HepG2 (cell line): ENCODE measurements around the gene CD207. TPM values are rescaled to one million over a fixed set of nuclear protein-coding genes. Genes with fewer than 3 reads are reported as not detected.

Experiments
- DNMT1 ChIP-seq: sonication (generic); formaldehyde crosslinking; IDR thresholded peaks from 2 replicates; pipeline ENCODE4 v1.5.1; 2020; ENCODE audit warnings: mild to moderate bottlenecking, missing genetic modification reagents
- ETV5 ChIP-seq: IDR thresholded peaks from 2 replicates; pipeline ENCODE4 v1.6.1; 2018; ENCODE audit warnings: missing biosample characterization, missing genetic modification reagents, inconsistent platforms, borderline replicate concordance
- GFI1 ChIP-seq: sonication (generic); formaldehyde crosslinking; IDR thresholded peaks from 2 replicates; pipeline ENCODE4 v1.5.0; 2020; ENCODE audit warnings: missing genetic modification reagents, mild to moderate bottlenecking, borderline replicate concordance
- KLF11 ChIP-seq: IDR thresholded peaks from 2 replicates; pipeline ENCODE4 v1.6.1; 2016; ENCODE audit warnings: missing compliant biosample characterization
- NFKB2 ChIP-seq: sonication (generic); formaldehyde crosslinking; IDR thresholded peaks from 2 replicates; pipeline ENCODE4 v1.4.0; 2020; ENCODE audit warnings: missing genetic modification reagents, borderline replicate concordance
- NFKBIZ ChIP-seq: IDR thresholded peaks from 2 replicates; pipeline ENCODE4 v1.6.1; 2018; ENCODE audit warnings: missing genetic modification reagents, missing compliant biosample characterization
- NONO ChIP-seq, 2 experiments: fragments of 450-650 bp in 1 of 2; sonication (generic) in 1 of 2; formaldehyde crosslinking in 1 of 2; IDR thresholded peaks in 1 of 2; conservative IDR thresholded peaks in 1 of 2; 2 replicates each; pipeline versions ENCODE4 v1.6.1 to v1.8.0; 2017 to 2022; ENCODE audit warnings: mild to moderate bottlenecking in 1 of 2, missing genetic modification reagents in 1 of 2, moderate library complexity in 1 of 2
- SKI ChIP-seq: fragments of 450-650 bp; IDR thresholded peaks from one replicate; pipeline ENCODE4 v1.6.1; 2018; ENCODE audit warnings: mild to moderate bottlenecking; ENCODE audit not compliant: partially characterized antibody
- ZNF777 ChIP-seq: sonication (generic); formaldehyde crosslinking; IDR thresholded peaks from 2 replicates; pipeline ENCODE4 v1.4.0; 2020; ENCODE audit warnings: missing genetic modification reagents
- ZNF878 ChIP-seq: sonication (generic); formaldehyde crosslinking; IDR thresholded peaks from 2 replicates; pipeline ENCODE4 v1.8.1; 2023; ENCODE audit warnings: mild to moderate bottlenecking, missing genetic modification reagents, moderate library complexity
- polyA plus RNA-seq, 8 experiments: library from polyadenylated mRNA; depleted of rRNA in 3 of 8; stranded (reverse) in 7 of 8; unstranded in 1 of 8; fragments of >200 nt; fragmentation: Illumina TruSeq in 4 of 8; extraction: Trizol in 4 of 8; gene quantifications; 2 replicates each; pipeline versions ENCODE4 v1.2.1 to v1.2.3, GENCODE V29; 2011 to 2016; ENCODE audit warnings: low read depth in 4 of 8, missing spikeins in 1 of 8, mixed read lengths in 1 of 8; ENCODE audit not compliant: insufficient read depth in 1 of 8
- total RNA-seq, 5 experiments: library from RNA; depleted of rRNA; stranded (reverse); fragments of >200 nt; fragmentation: Illumina TruSeq; extraction: Trizol; gene quantifications; 2 replicates each; pipeline ENCODE4 v1.2.3, GENCODE V29; 2016; ENCODE audit warnings: low read depth in 1 of 5
- TF ChIP-seq, protein P1 (sequence below), 2 experiments: sonication (generic) in 1 of 2; formaldehyde crosslinking in 1 of 2; IDR thresholded peaks; 2 replicates each; pipeline versions ENCODE4 v1.4.0 to v1.6.1; 2018 to 2020; ENCODE audit warnings: missing genetic modification reagents in 2 of 2, borderline replicate concordance in 1 of 2, low read depth in 1 of 2, mild to moderate bottlenecking in 1 of 2, missing biosample characterization in 1 of 2
- TF ChIP-seq, protein P2 (sequence below): sonication (generic); formaldehyde crosslinking; IDR thresholded peaks from 2 replicates; pipeline ENCODE4 v1.4.0; 2020; ENCODE audit warnings: mild to moderate bottlenecking, missing genetic modification reagents
- TF ChIP-seq, protein P3 (sequence below): sonication (generic); formaldehyde crosslinking; IDR thresholded peaks from 2 replicates; pipeline ENCODE4 v1.4.0; 2020; ENCODE audit warnings: missing genetic modification reagents
- TF ChIP-seq, protein P4 (sequence below): sonication (generic); formaldehyde crosslinking; IDR thresholded peaks from 2 replicates; pipeline ENCODE4 v1.5.0; 2020; ENCODE audit warnings: missing genetic modification reagents

The CD207 gene
- total and polyA plus RNA-seq, 2 of the 13 experiments (the other 11 are each of a cell fraction or from before 2014, with no cell fraction given), result 0.09 to 0.15 TPM

DNA sequence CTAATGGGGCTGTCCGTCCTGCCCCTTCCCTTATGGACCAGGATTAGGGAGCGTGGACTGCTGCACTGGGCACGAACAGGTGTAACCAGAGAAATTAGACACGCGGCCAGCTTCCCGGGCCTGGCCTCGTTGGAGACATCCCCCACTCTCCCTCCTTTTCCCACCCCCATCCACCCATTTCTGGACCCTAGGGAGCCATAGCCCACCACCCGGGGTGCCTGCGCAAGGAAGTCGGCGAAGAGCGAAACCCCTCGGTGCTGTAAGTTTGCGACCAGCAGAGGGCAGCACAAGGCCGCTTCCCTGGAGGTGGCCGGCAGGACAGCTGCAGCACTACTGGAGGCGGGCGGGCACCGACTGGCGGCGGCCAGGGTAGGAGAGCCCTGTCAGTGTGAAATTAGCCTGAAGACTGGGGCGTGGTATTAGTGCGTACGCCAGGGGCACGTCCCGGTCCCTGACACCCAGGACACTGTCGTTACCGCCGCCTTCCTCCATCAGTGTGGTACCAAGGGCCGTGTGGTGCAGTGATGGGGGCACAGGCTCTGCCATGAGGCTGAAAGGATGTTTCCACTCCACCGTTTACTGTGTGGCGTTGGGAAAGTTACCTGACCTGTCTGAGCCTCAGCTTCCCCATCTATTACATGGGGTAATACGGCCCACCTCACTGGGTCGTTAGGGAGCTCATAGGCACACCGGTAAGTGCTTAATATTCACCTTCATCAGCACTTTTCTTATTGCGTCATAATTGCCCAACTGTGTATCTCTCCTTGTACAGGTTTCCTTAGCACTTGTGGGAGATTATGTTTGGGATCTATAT lies 36.0 kb upstream of the CD207 start (continued):
- TF ChIP-seq, protein P1, sequence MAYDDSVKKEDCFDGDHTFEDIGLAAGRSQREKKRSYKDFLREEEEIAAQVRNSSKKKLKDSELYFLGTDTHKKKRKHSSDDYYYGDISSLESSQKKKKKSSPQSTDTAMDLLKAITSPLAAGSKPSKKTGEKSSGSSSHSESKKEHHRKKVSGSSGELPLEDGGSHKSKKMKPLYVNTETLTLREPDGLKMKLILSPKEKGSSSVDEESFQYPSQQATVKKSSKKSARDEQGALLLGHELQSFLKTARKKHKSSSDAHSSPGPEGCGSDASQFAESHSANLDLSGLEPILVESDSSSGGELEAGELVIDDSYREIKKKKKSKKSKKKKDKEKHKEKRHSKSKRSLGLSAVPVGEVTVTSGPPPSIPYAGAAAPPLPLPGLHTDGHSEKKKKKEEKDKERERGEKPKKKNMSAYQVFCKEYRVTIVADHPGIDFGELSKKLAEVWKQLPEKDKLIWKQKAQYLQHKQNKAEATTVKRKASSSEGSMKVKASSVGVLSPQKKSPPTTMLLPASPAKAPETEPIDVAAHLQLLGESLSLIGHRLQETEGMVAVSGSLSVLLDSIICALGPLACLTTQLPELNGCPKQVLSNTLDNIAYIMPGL (CRISPR knock-in tag; IDR thresholded peaks at IDR 0.05; ENCODE audit: borderline replicate concordance in 1 of 2, low read depth in 1 of 2), result peak; percentile 81 to 92
- TF ChIP-seq GFI1 (CRISPR knock-in tag) (no peak), SKI (peak; percentile 39), NFKB2 (CRISPR knock-in tag) (peak; percentile 83; the same call in 1 of the 2 replicates), NONO (IDR thresholded peaks at IDR 0.05) (no peak), NONO (CRISPR knock-in tag; conservative IDR thresholded peaks at IDR 0.05) (peak; percentile 85), ZNF777 (CRISPR knock-in tag) (no peak), KLF11 (CRISPR knock-in tag) (no peak), NFKBIZ (CRISPR knock-in tag) (no peak), ETV5 (CRISPR knock-in tag) (no peak), ZNF878 (CRISPR knock-in tag) (no peak), DNMT1 (no peak)
- TF ChIP-seq, protein P2, sequence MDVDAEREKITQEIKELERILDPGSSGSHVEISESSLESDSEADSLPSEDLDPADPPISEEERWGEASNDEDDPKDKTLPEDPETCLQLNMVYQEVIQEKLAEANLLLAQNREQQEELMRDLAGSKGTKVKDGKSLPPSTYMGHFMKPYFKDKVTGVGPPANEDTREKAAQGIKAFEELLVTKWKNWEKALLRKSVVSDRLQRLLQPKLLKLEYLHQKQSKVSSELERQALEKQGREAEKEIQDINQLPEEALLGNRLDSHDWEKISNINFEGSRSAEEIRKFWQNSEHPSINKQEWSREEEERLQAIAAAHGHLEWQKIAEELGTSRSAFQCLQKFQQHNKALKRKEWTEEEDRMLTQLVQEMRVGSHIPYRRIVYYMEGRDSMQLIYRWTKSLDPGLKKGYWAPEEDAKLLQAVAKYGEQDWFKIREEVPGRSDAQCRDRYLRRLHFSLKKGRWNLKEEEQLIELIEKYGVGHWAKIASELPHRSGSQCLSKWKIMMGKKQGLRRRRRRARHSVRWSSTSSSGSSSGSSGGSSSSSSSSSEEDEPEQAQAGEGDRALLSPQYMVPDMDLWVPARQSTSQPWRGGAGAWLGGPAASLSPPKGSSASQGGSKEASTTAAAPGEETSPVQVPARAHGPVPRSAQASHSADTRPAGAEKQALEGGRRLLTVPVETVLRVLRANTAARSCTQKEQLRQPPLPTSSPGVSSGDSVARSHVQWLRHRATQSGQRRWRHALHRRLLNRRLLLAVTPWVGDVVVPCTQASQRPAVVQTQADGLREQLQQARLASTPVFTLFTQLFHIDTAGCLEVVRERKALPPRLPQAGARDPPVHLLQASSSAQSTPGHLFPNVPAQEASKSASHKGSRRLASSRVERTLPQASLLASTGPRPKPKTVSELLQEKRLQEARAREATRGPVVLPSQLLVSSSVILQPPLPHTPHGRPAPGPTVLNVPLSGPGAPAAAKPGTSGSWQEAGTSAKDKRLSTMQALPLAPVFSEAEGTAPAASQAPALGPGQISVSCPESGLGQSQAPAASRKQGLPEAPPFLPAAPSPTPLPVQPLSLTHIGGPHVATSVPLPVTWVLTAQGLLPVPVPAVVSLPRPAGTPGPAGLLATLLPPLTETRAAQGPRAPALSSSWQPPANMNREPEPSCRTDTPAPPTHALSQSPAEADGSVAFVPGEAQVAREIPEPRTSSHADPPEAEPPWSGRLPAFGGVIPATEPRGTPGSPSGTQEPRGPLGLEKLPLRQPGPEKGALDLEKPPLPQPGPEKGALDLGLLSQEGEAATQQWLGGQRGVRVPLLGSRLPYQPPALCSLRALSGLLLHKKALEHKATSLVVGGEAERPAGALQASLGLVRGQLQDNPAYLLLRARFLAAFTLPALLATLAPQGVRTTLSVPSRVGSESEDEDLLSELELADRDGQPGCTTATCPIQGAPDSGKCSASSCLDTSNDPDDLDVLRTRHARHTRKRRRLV, result no peak
- TF ChIP-seq, protein P3, sequence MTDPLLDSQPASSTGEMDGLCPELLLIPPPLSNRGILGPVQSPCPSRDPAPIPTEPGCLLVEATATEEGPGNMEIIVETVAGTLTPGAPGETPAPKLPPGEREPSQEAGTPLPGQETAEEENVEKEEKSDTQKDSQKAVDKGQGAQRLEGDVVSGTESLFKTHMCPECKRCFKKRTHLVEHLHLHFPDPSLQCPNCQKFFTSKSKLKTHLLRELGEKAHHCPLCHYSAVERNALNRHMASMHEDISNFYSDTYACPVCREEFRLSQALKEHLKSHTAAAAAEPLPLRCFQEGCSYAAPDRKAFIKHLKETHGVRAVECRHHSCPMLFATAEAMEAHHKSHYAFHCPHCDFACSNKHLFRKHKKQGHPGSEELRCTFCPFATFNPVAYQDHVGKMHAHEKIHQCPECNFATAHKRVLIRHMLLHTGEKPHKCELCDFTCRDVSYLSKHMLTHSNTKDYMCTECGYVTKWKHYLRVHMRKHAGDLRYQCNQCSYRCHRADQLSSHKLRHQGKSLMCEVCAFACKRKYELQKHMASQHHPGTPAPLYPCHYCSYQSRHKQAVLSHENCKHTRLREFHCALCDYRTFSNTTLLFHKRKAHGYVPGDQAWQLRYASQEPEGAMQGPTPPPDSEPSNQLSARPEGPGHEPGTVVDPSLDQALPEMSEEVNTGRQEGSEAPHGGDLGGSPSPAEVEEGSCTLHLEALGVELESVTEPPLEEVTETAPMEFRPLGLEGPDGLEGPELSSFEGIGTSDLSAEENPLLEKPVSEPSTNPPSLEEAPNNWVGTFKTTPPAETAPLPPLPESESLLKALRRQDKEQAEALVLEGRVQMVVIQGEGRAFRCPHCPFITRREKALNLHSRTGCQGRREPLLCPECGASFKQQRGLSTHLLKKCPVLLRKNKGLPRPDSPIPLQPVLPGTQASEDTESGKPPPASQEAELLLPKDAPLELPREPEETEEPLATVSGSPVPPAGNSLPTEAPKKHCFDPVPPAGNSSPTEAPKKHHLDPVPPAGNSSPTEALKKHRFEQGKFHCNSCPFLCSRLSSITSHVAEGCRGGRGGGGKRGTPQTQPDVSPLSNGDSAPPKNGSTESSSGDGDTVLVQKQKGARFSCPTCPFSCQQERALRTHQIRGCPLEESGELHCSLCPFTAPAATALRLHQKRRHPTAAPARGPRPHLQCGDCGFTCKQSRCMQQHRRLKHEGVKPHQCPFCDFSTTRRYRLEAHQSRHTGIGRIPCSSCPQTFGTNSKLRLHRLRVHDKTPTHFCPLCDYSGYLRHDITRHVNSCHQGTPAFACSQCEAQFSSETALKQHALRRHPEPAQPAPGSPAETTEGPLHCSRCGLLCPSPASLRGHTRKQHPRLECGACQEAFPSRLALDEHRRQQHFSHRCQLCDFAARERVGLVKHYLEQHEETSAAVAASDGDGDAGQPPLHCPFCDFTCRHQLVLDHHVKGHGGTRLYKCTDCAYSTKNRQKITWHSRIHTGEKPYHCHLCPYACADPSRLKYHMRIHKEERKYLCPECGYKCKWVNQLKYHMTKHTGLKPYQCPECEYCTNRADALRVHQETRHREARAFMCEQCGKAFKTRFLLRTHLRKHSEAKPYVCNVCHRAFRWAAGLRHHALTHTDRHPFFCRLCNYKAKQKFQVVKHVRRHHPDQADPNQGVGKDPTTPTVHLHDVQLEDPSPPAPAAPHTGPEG, result peak; percentile 99
- TF ChIP-seq, protein P4, sequence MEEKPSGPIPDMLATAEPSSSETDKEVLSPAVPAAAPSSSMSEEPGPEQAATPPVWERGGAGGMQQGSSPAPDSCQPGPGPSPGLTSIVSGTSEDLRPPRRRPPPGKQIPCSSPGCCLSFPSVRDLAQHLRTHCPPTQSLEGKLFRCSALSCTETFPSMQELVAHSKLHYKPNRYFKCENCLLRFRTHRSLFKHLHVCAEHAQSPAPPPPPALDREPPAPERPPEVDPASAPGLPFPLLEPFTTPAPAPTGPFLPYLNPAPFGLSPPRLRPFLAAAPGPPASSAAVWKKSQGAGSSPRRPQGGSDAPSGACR (CRISPR knock-in tag), result peak; percentile 82; the same call in 1 of the 2 replicates
